Right lobe of liver (tissue), 4 donors: ENCODE data around the gene PRPF38B.

ENCODE experiments used
- POLR2A ChIP-seq: fragments of 450-650 bp; IDR thresholded peaks from one replicate; pipeline ENCODE4 v1.6.1; 2017; ENCODE audit warnings: antibody characterized with exemption, mild to moderate bottlenecking
- TF ChIP-seq, protein P1 (sequence below), 4 donors: fragments of 200-600 bp in 3 of 4; fragments of 450-650 bp in 1 of 4; IDR thresholded peaks; one replicate each; pipeline versions ENCODE4 v1.5.1 to v1.8.0; 2016 to 2022; ENCODE audit warnings: antibody characterized with exemption in 4 of 4, mild to moderate bottlenecking in 2 of 4
- donor health status: DM: no; HTN: no; CAD: no.
- donor health status: DM: no; HTN: no; CAD: no.
- donor health status: DM: no; HTN: yes; CAD: no.

GRCh38 chr1:108745980-108746381 lies 53.9 kb downstream of the PRPF38B start:
- TF ChIP-seq, protein P1, sequence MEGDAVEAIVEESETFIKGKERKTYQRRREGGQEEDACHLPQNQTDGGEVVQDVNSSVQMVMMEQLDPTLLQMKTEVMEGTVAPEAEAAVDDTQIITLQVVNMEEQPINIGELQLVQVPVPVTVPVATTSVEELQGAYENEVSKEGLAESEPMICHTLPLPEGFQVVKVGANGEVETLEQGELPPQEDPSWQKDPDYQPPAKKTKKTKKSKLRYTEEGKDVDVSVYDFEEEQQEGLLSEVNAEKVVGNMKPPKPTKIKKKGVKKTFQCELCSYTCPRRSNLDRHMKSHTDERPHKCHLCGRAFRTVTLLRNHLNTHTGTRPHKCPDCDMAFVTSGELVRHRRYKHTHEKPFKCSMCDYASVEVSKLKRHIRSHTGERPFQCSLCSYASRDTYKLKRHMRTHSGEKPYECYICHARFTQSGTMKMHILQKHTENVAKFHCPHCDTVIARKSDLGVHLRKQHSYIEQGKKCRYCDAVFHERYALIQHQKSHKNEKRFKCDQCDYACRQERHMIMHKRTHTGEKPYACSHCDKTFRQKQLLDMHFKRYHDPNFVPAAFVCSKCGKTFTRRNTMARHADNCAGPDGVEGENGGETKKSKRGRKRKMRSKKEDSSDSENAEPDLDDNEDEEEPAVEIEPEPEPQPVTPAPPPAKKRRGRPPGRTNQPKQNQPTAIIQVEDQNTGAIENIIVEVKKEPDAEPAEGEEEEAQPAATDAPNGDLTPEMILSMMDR (IDR thresholded peaks at IDR 0.05): no peak
- no peak for TF ChIP-seq POLR2A
